ENCODE measurements around the gene RPL22.

RPL22 gene

GRCh38 chr1:6175411-6175828, 24.0 kb downstream of the RPL22 start:
- Mint-ChIP-seq H3K4me3 (no peak overlapping the region), H3K4me1 (peaks cover 10% of the 10 kb centered on the region), H3K9me3 (no peaks in the 10 kb centered on the region), H3K27me3 (ENCODE audit: low read depth) (peaks cover 15% of the 10 kb centered on the region), H3K36me3 (ENCODE audit: low read depth) (no peaks in the 10 kb centered on the region), H3K27ac (no peak overlapping the region)
- no peak for TF ChIP-seq CTCF (IDR thresholded peaks at IDR 0.05; ENCODE audit: unreplicated experiment in 3 of 3)

- H3K27ac Mint-ChIP-seq = no peak overlapping the region
- no peaks in the 10 kb centered on the region for H3K36me3 Mint-ChIP-seq (ENCODE audit: low read depth)
- peaks cover 15% of the 10 kb centered on the region for H3K27me3 Mint-ChIP-seq (ENCODE audit: low read depth)
- H3K4me1 Mint-ChIP-seq = peaks cover 10% of the 10 kb centered on the region
- H3K9me3 Mint-ChIP-seq = no peaks in the 10 kb centered on the region
- no peak for TF ChIP-seq CTCF (IDR thresholded peaks at IDR 0.05; ENCODE audit: unreplicated experiment in 3 of 3)
- no peak overlapping the region for H3K4me3 Mint-ChIP-seq
Measured at GRCh38 chr1:6174621-6175410, 24.6 kb downstream of the RPL22 start.

- peaks cover 34% of the 10 kb centered on the region for H3K27me3 Mint-ChIP-seq (ENCODE audit: low read depth)
- H3K4me3 Mint-ChIP-seq = no peak overlapping the region
- no peaks in the 10 kb centered on the region for H3K9me3 Mint-ChIP-seq
- peaks cover 3% of the 10 kb centered on the region for H3K4me1 Mint-ChIP-seq
- no peak for TF ChIP-seq CTCF (IDR thresholded peaks at IDR 0.05; ENCODE audit: unreplicated experiment in 3 of 3)
- H3K27ac Mint-ChIP-seq = no peak overlapping the region
- H3K36me3 Mint-ChIP-seq (ENCODE audit: low read depth) = no peaks in the 10 kb centered on the region
Measured at GRCh38 chr1:6172549-6172948, 26.8 kb downstream of the RPL22 start.

- peak in 2 of 3 experiments; percentile 9 to 19 for TF ChIP-seq CTCF (IDR thresholded peaks at IDR 0.05; ENCODE audit: unreplicated experiment in 3 of 3)
- Mint-ChIP-seq H3K27me3 (ENCODE audit: low read depth) (peaks cover 43% of the 10 kb centered on the region), H3K4me1 (no peaks in the 10 kb centered on the region), H3K36me3 (ENCODE audit: low read depth) (no peaks in the 10 kb centered on the region), H3K27ac (no peak overlapping the region), H3K9me3 (no peaks in the 10 kb centered on the region), H3K4me3 (no peak overlapping the region)
Measured at GRCh38 chr1:6171548-6172124, 27.8 kb downstream of the RPL22 start.

- TF ChIP-seq CTCF (IDR thresholded peaks at IDR 0.05; ENCODE audit: unreplicated experiment in 3 of 3) = no peak
- H3K27ac Mint-ChIP-seq = no peak overlapping the region
- H3K9me3 Mint-ChIP-seq = no peaks in the 10 kb centered on the region
- H3K4me1 Mint-ChIP-seq = no peaks in the 10 kb centered on the region
- H3K4me3 Mint-ChIP-seq = no peak overlapping the region
- H3K36me3 Mint-ChIP-seq (ENCODE audit: low read depth) = no peaks in the 10 kb centered on the region
- H3K27me3 Mint-ChIP-seq (ENCODE audit: low read depth) = peaks cover 48% of the 10 kb centered on the region
Measured at GRCh38 chr1:6170742-6171201, 28.6 kb downstream of the RPL22 start.

All from nephron (organoid).